T-helper 2 cell treated with Interferon-gamma antibody and Interleukin-4, amounts not matched to agents 5 μg/mL and 100 μg/mL, for 36 hours (primary cell): Measurements from ENCODE around the gene CIDEA.

Source experiments
- DNase-seq: peaks from one replicate; pipeline ENCODE4 v3.0.0; 2021; ENCODE audit warnings: low spot score
- H3K27ac Mint-ChIP-seq: one replicate; pipeline ENCODE4 v1.8.0; 2021; ENCODE audit warnings: mild to moderate bottlenecking, mixed read lengths
- H3K27me3 Mint-ChIP-seq: one replicate; pipeline ENCODE4 v1.8.0; 2021; ENCODE audit warnings: low read depth, mixed read lengths
- H3K36me3 Mint-ChIP-seq: one replicate; pipeline ENCODE4 v1.8.0; 2021; ENCODE audit warnings: low read depth, mixed read lengths
- H3K4me1 Mint-ChIP-seq: one replicate; pipeline ENCODE4 v1.8.0; 2021; ENCODE audit warnings: low read depth, mixed read lengths
- H3K4me3 Mint-ChIP-seq: one replicate; pipeline ENCODE4 v1.8.0; 2022; ENCODE audit warnings: mild to moderate bottlenecking, moderate library complexity, mixed read lengths
- H3K9me3 Mint-ChIP-seq: one replicate; pipeline ENCODE4 v1.8.0; 2021; ENCODE audit warnings: mixed read lengths

Gene CIDEA

DNA sequence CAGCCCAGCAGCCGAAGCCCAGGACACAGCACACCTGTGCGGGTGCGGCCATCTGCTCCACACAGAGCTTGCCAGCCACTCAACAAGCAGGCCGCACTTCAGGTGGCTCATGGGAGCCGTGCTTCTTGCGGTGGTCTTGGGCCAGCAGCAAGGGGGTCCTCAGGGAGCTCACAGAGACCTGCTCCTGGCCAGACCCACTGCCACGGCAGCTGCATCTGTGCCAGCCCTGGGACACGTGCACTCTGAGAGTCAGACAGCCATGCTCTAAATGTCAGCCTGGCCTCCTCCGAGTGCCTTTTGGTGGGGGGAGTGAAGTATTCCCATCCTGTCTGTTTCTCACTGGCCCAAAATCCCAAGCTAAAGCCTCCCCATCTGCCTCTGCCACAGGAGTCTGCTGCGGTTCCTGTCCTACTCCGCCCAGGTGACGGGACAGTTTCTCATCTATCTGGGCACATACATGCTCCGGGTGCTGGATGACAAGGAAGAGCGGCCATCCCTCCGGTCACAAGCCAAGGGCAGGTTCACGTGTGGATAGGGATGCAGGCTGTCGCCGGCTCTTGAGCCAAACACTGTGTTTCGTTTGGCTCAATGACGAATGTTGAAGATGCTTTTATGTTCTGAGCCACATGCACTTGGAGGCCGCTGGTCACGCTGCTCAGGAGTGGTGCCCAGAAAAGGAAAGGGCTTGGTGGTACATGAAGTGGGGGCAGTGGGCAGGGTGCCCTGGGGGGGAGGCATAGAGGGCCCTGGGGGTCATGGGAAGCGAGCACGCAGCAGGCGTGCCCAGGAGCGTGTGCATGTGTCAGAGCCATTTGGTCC, 22.8 kb downstream of the CIDEA start:
- no peaks in the 10 kb centered on the region for H3K4me1 Mint-ChIP-seq
- no peaks in the 10 kb centered on the region for H3K36me3 Mint-ChIP-seq
- DNase-seq, result no peak
- peaks cover 2% of the 10 kb centered on the region for H3K27me3 Mint-ChIP-seq
- no peaks in the 10 kb centered on the region for H3K9me3 Mint-ChIP-seq
- no peak overlapping the region for H3K27ac Mint-ChIP-seq
- no peak overlapping the region for H3K4me3 Mint-ChIP-seq

GRCh38 chr18:12278215-12278671, 24.1 kb downstream of the CIDEA start:
- H3K4me3 Mint-ChIP-seq, result no peak overlapping the region
- H3K27me3 Mint-ChIP-seq, result peaks cover 4% of the 10 kb centered on the region
- H3K4me1 Mint-ChIP-seq, result no peaks in the 10 kb centered on the region
- no peaks in the 10 kb centered on the region for H3K9me3 Mint-ChIP-seq
- no peak for DNase-seq
- no peaks in the 10 kb centered on the region for H3K36me3 Mint-ChIP-seq
- no peak overlapping the region for H3K27ac Mint-ChIP-seq

DNA sequence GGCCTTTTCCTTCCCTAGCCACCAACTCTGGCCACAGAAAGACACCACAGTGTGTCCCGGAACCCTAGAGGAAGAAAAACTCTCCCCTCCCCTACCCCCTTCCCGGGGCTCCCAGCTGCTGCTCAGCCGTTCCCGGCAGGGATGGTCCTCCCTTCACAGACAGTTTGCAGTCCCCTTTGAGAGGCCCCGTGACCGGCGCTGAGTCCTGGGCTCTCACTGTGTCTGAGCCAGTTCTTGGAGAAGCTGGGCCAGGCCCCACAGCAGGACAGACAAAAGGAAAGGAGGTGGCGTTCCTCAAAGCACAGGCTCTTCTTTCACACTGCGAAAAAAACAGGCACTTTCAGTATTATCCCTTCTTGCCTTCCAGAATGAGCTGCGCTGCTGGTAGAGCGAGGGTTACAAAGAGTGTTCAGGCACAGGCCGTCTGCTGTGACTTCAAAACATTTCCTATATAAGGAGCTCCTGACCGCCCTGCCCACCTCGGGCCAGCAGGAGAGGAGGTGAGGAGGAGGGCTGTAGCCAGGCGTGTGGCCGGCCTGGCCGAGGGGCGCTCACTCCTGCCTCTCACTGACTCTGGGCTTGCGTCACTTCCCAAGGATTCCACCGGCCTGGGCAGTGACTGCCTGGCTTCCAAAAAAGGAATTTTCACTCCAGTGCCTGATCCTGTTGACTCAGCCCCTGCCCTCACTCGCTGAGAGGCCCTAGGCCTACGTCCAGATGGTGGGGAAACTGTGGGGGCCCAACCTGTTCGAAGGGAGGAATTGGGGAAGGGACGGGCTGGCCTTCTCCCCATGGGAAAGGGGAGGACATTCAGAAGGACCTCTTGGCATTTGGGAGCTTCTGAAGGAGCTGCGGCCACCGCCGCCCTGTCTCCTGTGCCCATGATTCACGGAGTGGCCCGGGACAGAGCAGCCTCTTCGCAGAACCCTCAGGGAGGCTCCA, 24.9 kb downstream of the CIDEA start:
- Mint-ChIP-seq H3K27ac (no peak overlapping the region), H3K9me3 (no peaks in the 10 kb centered on the region), H3K36me3 (no peaks in the 10 kb centered on the region), H3K4me1 (no peaks in the 10 kb centered on the region), H3K4me3 (no peak overlapping the region), H3K27me3 (peaks cover 4% of the 10 kb centered on the region)
- DNase-seq, result no peak

DNA sequence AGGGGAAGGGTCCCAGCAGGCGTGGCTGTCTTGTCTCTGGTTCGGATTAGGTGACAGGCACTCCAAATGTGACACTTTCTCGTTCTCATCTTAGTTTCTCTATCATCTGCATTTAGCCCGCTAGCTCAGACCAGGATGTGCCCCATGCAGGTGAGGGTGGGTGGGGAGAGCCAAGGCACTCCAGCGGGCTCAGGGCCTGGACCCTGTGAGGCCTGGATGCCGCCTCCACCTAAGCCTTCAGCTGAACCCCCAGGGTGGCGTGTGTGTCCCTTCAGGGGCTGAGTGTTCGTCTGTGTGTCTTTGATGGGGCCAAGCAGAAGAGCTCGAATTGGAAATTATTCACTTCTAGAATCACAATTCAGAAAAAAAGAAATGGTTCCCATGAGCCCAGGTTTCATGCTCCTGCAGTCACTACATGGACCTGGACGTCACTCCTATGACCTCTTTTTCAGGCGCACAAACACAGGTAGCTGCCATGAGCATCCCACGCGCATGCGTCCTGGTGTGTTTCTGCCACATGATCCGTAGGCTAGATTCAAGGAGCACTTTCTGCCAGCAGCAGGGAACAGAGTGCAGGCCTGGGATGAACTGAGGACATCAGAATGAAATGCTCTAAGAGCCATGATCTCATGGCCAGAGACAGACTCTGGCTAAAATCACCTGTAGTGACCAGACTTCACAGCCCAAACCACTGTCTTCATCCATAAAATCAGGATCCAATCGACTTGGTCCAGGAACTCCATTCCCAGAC, 25.8 kb downstream of the CIDEA start:
- Mint-ChIP-seq H3K9me3 (no peaks in the 10 kb centered on the region), H3K4me3 (no peak overlapping the region), H3K27me3 (peaks cover 12% of the 10 kb centered on the region), H3K27ac (no peak overlapping the region), H3K4me1 (no peaks in the 10 kb centered on the region), H3K36me3 (no peaks in the 10 kb centered on the region)
- no peak for DNase-seq

GRCh38 chr18:12281861-12282260, 27.7 kb downstream of the CIDEA start:
- no peaks in the 10 kb centered on the region for H3K36me3 Mint-ChIP-seq
- H3K4me3 Mint-ChIP-seq, result no peak overlapping the region
- DNase-seq, result no peak
- peaks cover 23% of the 10 kb centered on the region for H3K27me3 Mint-ChIP-seq
- no peaks in the 10 kb centered on the region for H3K9me3 Mint-ChIP-seq
- no peak overlapping the region for H3K27ac Mint-ChIP-seq
- no peaks in the 10 kb centered on the region for H3K4me1 Mint-ChIP-seq

- Mint-ChIP-seq H3K27ac (no peak overlapping the region), H3K4me3 (no peak overlapping the region), H3K27me3 (peaks cover 29% of the 10 kb centered on the region), H3K4me1 (no peaks in the 10 kb centered on the region), H3K36me3 (no peaks in the 10 kb centered on the region), H3K9me3 (no peaks in the 10 kb centered on the region)
- DNase-seq, result no peak
Observed at GRCh38 chr18:12282442-12283039, 28.4 kb downstream of the CIDEA start.

DNA sequence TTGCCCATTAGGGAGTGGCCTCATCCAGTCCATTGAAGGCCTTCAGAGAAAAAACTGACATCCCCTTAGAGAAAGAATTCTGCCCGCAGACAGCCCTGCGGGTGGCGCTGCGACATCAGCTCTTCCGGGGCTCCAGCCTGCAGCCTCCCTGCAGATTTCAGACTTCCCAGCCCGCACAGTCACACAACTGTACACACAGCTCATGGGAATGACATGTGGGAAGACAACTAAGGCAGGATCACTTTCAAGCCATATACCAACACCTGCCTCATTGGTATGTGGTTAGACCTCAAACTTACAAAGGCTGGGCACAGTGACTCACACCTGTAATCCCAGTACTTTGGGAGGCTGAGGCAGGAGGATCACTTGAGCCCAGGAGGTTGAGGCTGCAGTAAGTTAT, 29.1 kb downstream of the CIDEA start:
- no peaks in the 10 kb centered on the region for H3K9me3 Mint-ChIP-seq
- no peaks in the 10 kb centered on the region for H3K36me3 Mint-ChIP-seq
- peaks cover 36% of the 10 kb centered on the region for H3K27me3 Mint-ChIP-seq
- no peak overlapping the region for H3K27ac Mint-ChIP-seq
- H3K4me3 Mint-ChIP-seq, result no peak overlapping the region
- no peak for DNase-seq
- H3K4me1 Mint-ChIP-seq, result no peaks in the 10 kb centered on the region

DNA sequence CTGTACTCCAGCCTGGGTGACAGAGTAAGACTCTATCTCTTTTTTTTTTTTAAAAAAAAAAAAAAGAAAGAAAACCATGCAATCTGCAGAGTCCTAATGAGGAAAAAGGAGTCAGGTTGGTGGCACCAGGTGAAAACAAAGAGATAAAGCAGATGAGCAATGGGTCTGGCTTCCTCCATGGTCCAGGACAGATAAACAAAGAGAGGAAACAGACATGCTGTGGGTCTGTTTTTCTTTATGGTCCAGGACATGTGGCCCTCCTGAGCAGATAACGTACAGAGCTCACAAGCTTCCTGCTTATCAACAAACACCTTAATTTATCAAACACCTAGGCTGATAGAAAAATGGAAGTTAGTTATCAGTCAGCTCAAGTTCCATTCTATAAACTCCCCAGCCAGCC, 29.5 kb downstream of the CIDEA start:
- Mint-ChIP-seq H3K27me3 (peaks cover 40% of the 10 kb centered on the region), H3K4me1 (no peaks in the 10 kb centered on the region), H3K4me3 (no peak overlapping the region), H3K36me3 (no peaks in the 10 kb centered on the region), H3K27ac (no peak overlapping the region), H3K9me3 (no peaks in the 10 kb centered on the region)
- no peak for DNase-seq

DNA sequence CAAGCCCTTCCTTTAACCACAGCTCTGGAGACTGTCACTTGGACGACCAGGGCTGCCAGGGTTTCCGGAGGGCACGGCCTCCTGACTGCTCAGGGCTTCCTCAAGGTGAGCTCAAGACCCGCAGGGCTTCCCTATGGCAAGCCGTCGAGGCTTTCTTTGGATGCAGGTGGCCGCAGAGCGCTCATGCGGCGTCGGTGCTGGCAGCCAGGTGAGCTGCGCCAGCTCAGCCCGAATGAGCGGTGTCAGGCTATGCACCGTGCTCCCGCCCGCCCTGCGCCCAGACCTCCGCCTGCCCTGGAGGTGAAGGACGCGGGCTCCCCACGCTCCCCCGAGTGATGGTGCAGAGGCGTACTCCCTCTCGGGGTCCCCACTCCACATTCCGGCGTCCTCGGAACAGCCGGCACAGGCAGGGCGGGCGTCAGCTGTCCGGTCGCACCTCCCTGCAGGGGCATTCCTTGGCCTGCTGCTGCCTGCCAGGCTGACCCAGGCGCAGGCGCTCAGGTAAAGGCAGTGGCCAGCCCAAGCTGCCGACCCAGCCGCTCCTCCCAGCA, 33.0 kb downstream of the CIDEA start:
- Mint-ChIP-seq H3K9me3 (no peaks in the 10 kb centered on the region), H3K27ac (no peak overlapping the region), H3K4me1 (no peaks in the 10 kb centered on the region), H3K36me3 (no peaks in the 10 kb centered on the region), H3K27me3 (peaks cover 60% of the 10 kb centered on the region), H3K4me3 (no peak overlapping the region)
- DNase-seq, result no peak

DNA sequence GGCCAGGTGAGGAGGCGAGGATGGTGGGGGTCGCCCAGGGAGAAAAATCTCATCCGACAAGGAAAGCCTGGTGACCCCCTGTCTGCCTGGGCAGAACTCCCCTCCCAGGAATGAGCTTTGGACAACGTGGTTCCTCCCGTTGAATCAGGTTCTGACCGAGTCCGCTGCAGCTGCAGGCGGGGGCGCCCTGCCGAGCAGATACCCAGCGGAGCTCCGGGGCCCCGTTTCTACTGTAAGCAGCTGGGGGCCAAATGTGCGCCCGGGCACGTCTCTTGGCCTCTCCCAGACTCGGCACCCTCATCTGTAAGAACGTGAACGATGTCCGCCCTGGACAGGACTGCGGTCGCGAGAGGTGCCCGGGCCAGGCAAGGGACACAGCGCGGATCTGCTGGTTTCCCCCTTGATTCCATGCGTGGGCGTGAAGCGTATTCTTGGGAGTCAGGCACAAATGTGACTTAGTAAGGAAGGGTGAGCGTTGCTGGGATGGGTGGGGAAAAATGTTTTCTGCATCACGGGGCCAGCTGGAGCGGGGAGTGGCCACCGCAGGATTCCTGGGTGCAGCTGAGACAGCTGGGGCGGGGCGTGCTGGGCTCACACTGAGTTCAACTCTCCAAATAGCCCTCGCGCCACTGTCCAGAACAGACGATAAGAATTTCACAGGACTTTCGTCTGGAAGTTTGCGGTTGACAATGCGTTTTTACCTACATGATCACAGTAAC, 33.7 kb downstream of the CIDEA start:
- Mint-ChIP-seq H3K36me3 (no peaks in the 10 kb centered on the region), H3K27me3 (peaks cover 58% of the 10 kb centered on the region), H3K4me1 (no peaks in the 10 kb centered on the region), H3K27ac (no peak overlapping the region), H3K4me3 (no peak overlapping the region), H3K9me3 (no peaks in the 10 kb centered on the region)
- DNase-seq, result no peak

DNA sequence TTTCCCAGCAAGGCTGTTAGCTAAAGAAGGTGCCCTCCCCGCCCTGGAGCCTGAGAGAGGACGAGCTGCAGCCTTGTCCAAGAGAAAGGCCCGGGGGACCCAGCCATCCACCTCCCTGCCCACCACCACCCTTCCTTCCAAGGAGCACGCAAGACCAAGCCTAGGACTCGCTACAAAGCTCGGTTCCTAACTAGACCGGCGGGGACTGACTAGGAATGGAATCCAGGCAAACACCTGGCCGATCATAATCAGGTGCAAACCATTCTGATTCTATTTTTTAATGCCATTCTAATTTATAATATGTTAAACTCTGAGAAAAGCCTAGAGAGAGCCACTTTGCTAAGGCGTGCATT, 34.2 kb downstream of the CIDEA start:
- Mint-ChIP-seq H3K9me3 (no peaks in the 10 kb centered on the region), H3K4me1 (no peaks in the 10 kb centered on the region), H3K27ac (no peak overlapping the region), H3K4me3 (no peak overlapping the region), H3K27me3 (peaks cover 58% of the 10 kb centered on the region), H3K36me3 (no peaks in the 10 kb centered on the region)
- DNase-seq, result no peak

- H3K27me3 Mint-ChIP-seq, result peaks cover 49% of the 10 kb centered on the region
- DNase-seq, result no peak
- H3K4me1 Mint-ChIP-seq, result no peaks in the 10 kb centered on the region
- no peak overlapping the region for H3K4me3 Mint-ChIP-seq
- H3K36me3 Mint-ChIP-seq, result no peaks in the 10 kb centered on the region
- H3K9me3 Mint-ChIP-seq, result no peaks in the 10 kb centered on the region
- H3K27ac Mint-ChIP-seq, result no peak overlapping the region
Observed at GRCh38 chr18:12290086-12290485, 35.9 kb downstream of the CIDEA start.

GRCh38 chr18:12291161-12291560, 37.0 kb downstream of the CIDEA start:
- peaks cover 47% of the 10 kb centered on the region for H3K27me3 Mint-ChIP-seq
- no peak for DNase-seq
- H3K4me3 Mint-ChIP-seq, result no peak overlapping the region
- H3K27ac Mint-ChIP-seq, result no peak overlapping the region
- H3K4me1 Mint-ChIP-seq, result no peaks in the 10 kb centered on the region
- no peaks in the 10 kb centered on the region for H3K36me3 Mint-ChIP-seq
- H3K9me3 Mint-ChIP-seq, result no peaks in the 10 kb centered on the region
